GM19397 (cell line): Measurements from ENCODE around the gene LRGUK.

Experiments used
- ATAC-seq: cut with Tn5 transposase; IDR thresholded peaks from one replicate; pipeline ENCODE4 v1.9.1; 2021; ENCODE audit warnings: mild to moderate bottlenecking, moderate library complexity; ENCODE audit not compliant: unreplicated experiment

The LRGUK gene

GRCh38 chr7:134182078-134182477, 54.9 kb downstream of the LRGUK start:
- ATAC-seq: no peak

DNA sequence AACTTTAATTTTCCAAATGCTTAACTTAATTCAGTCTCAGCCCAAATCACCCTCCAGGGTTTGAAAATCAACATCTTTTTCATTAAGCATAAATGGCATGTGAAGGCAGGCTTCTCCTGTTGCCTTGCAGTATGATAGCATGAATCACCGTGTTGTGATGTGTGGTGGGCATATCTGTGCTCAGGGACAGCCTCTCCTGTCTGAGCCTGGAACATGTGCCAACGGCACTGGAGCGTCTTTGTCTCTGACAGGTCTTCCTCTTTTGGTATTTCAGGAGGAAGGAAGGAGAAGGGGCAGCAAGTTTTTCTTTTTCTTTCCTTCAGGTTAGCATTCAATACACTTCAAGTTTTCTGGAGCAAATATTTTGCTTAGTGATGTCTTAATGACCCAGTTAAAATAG, 57.6 kb downstream of the LRGUK start:
- ATAC-seq: no peak

DNA sequence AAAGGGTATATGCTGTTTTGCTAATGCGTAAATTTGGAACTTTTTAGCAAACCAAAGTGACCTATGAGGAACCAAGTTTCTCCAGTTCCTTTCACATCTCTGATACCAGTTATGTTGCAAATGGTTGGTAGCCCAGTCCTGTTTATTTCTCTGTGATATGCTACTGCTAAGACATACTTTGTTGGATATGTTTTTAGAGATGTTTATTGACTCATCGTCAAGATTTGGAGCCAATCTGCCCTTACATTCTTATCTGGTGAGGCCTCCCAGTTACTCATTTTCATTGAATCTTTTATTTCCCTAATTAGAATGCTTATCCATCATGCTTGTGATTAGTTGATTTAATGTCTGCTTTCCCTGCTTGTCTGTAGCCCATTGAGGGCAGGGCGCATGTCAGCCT, 58.9 kb downstream of the LRGUK start:
- no peak for ATAC-seq

GRCh38 chr7:134186801-134187200, 59.7 kb downstream of the LRGUK start:
- ATAC-seq: no peak

GRCh38 chr7:134187893-134188292, 60.8 kb downstream of the LRGUK start:
- no peak for ATAC-seq

DNA sequence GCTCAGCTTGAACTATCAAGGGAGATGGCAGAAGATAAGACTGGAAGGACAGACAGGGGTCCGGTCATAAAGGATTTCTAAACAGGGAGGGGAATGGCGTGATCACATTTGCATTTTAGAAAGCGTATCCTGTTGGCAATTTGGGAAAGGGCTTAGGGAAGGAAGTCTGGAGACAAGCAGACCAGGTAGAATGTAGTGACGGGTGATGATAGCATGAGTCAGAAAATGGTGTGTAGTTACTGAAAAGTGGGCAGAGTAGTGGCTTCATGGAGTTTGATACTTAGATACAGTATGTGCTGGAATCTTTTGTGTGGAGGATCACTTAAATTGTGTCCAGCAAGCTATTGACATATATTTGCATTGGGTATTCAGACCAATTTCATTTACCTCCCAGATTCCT, 61.2 kb downstream of the LRGUK start:
- no peak for ATAC-seq

DNA sequence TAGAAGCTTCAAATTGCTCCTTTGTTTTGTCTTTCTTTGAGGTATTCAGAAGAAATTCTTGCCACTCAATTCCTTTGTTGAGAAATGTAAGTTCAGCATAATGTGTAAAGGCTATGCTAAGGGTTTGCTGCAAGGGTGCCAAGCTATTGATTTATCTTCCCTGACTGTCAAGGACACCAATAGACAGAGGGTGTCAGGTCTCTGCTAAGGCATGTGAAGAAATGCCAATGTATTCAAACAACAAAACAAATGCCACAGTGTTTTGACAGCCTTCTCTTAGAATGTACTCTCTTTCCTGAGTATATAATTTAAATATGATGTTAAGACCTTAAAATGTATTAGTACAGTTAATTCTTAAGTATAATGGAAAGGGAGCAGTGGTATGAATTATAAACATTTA, 62.4 kb downstream of the LRGUK start:
- ATAC-seq: no peak

DNA sequence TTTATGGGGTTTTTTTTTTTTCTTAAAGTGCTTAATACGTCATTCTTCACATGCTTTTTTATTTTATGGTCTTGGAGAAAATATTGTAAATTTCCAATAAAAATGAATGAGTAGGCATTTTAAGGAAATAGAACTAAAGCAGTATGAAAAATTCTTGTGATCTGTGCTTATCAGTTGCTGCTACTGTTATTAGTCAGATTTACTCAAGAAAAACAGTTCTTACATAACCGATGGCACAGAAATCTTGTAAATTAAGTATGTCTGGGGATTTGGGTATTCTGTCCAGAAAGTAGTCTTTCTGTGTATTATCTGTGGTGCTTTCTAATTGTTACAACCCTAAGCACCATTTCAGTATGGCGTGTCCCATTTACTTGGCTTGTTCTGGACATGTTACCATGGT, 64.7 kb downstream of the LRGUK start:
- no peak for ATAC-seq

DNA sequence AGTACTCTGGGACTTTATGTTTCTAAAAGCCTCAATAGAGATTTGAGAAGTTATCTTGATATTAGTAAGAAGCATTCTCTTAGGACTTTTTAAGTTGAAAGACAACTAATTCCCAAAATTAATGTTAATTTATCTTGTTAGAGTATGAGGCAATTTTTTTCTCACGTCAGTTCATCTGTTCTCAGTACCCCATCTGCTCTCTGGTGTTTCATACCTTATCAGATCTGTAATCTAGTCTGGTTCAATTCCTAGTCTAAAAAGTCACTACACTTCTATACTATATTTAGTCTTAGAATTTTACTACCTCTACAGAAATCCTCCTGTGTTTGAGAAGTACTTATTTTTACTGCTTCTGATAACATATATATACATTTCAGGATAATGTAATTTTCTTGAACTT, 66.1 kb downstream of the LRGUK start:
- ATAC-seq: no peak

GRCh38 chr7:134195252-134195651, 68.1 kb downstream of the LRGUK start:
- no peak for ATAC-seq

DNA sequence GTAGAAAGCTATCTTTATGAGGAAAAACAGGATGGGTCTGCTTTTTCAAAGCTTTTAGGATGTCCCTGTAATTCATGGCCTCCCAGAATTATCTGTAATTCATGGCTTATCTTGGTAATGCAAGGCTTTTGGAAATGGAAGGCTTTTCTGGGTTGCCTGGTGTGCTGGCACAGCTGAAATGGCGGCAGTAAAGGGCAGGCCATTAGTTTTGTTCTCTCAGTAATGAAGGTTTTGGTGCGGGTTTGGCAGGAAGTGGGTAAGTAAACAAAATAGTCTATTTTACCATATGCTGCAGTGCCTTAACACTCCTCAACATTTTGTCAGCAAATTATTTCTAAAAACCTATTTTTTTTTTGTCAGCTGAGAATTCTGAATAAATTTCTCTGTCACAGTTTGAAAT, 69.3 kb downstream of the LRGUK start:
- no peak for ATAC-seq

DNA sequence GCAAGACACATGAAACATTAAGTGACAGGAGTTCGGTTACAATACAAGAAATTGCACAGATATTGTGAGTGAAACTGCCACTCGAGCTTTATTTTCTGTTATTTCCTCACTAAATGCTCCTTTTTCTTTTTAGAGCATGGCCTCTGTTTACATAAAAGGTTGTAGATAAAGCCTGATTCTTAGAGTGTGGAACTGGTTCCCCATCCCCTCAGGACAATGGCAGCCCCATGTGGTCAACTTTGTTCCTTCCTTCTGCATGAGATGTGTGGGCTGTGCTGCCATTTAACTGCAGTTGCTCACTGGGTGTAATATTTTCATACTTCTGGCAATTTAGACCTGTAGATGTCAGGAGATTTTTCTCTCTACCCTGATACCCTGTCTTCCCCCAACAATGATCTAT, 70.2 kb downstream of the LRGUK start:
- ATAC-seq: no peak

- ATAC-seq: no peak
These were observed 73.8 kb downstream of the LRGUK start for GRCh38 chr7:134200970-134201369.

GRCh38 chr7:134201569-134202261, 74.6 kb downstream of the LRGUK start:
- no peak for ATAC-seq

DNA sequence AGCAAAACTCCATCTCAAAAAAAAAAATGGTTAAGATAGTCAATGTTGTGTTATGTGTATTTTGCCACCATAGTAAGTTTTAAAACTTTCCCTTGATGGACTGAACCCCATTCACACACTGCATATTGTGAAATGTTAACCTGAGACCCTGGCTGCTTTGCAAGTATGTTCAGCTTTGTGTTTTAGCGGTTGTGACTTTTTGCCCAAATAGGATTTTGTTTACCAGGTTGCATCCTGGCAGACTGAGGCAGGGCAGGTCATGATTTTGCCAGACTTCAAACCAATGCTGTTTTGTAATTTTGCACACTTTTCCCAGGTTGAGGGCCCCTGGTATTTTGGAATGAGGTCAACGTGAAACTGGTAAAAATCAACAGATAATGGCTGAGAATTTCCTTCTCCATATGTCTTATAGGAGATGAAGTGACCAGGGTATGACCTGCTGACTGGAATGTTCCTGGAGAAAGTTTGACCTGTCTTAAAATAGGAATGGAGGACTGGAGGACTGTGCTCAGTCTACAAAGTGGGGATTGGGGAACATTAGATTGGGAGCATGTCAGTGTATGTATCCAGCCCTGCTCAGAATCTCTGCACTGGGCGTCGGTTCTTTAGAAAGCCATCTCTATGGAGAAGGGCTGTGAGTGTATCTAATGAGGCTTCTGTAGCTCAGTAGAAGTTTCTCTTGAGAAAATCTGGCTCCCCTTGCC, 76.2 kb downstream of the LRGUK start:
- ATAC-seq: no peak

DNA sequence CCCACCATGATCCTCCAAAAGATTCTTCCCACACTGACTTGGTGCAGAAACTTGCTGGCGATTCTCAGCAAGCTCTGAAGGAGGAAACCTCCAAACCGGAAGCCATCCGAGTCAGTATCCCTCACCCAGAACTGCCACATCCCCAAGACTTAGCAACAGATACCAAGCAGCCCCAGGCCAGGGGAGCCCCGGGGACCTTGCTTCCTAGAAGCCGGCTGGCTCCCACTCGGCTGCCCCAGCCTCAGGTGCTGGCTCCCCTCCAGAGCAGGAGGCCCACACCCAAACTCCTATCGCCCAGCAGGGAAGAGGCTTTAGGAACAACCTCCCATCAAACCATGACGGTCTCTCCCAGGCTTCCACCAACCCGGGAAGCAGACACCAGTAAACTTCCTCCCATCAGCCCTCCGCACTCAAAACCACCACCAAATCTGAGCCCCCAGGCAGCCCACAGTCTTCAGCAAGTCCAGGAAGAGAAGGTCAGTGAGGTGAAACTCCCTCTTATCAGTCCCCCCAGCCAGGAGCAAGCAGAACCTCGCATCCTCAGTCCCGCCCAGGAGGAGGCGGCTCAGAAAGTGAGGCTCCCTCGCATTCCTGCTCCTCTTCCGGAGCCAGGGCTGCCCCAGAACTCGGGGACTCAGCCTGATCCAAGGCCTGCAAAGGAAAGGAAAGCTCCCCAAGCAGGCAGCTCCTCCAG, 82.3 kb downstream of the LRGUK start:
- no peak for ATAC-seq

DNA sequence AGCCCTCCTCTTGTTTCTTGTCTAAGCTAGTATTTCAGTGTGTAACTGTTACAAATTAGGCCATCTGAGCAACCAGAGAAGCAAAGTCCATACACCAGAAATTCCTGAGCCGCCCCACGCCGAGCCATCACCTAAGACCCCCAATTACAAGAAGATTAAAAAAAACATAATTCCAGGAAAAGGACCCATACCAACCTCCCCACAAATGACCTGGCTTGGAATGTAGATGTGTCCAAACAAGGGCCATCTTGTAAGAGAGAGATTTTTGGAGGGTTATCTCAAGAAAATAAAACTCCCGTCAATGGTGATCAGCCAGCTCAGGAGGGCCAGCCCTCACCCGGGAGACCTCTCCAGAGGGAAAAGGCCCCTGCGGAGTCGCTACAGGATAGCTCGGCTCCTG, 83.1 kb downstream of the LRGUK start:
- ATAC-seq: no peak

DNA sequence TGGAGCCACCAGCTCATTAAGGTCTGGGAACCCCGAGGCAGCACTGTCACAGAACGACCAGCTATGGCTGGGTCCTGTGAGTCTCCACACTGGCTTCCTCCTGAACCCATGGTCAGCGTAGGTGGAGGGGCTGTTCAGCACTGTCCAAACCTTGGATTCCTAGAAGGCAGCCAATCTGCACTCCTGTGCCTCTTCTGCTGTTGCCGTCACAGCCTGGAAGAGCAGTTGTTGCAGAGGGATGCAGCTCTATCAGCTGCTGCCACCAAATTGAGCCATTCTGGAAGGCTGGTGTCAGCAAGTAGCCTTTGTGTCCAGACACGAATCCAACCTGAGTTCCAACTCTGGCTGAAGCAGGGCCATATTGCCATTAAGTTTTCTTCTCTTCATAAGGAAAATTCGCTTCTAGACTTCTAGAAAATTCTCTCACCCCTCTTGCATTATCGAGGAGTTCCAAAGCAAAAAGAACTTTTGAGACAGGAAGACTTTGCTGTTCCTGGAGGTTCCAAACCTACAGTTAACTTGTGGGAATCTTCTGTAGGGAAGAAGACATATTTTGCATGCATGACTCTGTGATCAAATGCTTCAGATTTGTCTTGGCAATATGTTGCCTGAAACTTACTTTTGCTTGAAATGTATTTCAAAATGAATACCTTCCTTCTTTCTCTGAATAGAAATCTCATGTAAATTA, 84.0 kb downstream of the LRGUK start:
- ATAC-seq: no peak

- ATAC-seq: no peak
These were observed 84.7 kb downstream of the LRGUK start for GRCh38 chr7:134211817-134212216.

GRCh38 chr7:134212576-134213546, 85.7 kb downstream of the LRGUK start:
- no peak for ATAC-seq
